Upper lobe of right lung (tissue), 1 donor: ENCODE measurements around the gene RGR. TPM values are rescaled to one million over a fixed set of nuclear protein-coding genes. Genes with fewer than 3 reads are reported as not detected.

Experiments used
- ATAC-seq: fragments of 200-7000 bp; cut with Tn5 transposase; one replicate; pipeline ENCODE4 v1.9.1; 2020; ENCODE audit warnings: mild to moderate bottlenecking, moderate library complexity
- DNase-seq: peaks from one replicate; pipeline ENCODE4 v3.0.0-alpha.2; 2020
- H3K27ac ChIP-seq: fragments of 200-600 bp; one replicate; pipeline ENCODE4 v1.8.0; 2022
- H3K27me3 ChIP-seq: fragments of 200-600 bp; one replicate; pipeline ENCODE4 v1.8.0; 2022; ENCODE audit warnings: mild to moderate bottlenecking
- H3K36me3 ChIP-seq: fragments of 200-600 bp; one replicate; pipeline ENCODE4 v1.8.0; 2022
- H3K4me1 ChIP-seq: fragments of 200-600 bp; one replicate; pipeline ENCODE4 v1.8.0; 2022
- H3K4me3 ChIP-seq: fragments of 200-600 bp; one replicate; pipeline ENCODE4 v1.8.0; 2022; ENCODE audit warnings: mild to moderate bottlenecking
- H3K9me3 ChIP-seq: fragments of 200-600 bp; one replicate; pipeline ENCODE4 v1.8.0; 2022
- intact Hi-C: fragments of 100-400 bp; cut with DNase I; formaldehyde crosslinking; loops from one replicate; pipeline ENCODE4 v1.11.0; 2022
- total RNA-seq: library from RNA; stranded (reverse); fragmentation: NEBNext Ultra II Directional; extraction: Animal tissue kit (Norgen Biotek cat#: 25700); gene quantifications from one replicate; pipeline ENCODE4 v1.2.1, GENCODE V29; 2021
- TF ChIP-seq, protein P1 (sequence below): fragments of 200-600 bp; IDR thresholded peaks from one replicate; pipeline ENCODE4 v1.8.0; 2022; ENCODE audit warnings: antibody characterized with exemption
- donor health status: DM: no; HTN: yes; CAD: no; lungs with severe emphysema.

The RGR gene
- total RNA-seq, 1 donor from 2014 or later = 0.41 TPM

GRCh38 chr10:84293171-84293570 is 48.3 kb downstream of the RGR start:
- no peak for ATAC-seq
- DNase-seq = no peak
- no peak overlapping the region for H3K4me3 ChIP-seq
- H3K27me3 ChIP-seq = no peaks in the 10 kb centered on the region
- H3K4me1 ChIP-seq = no peaks in the 10 kb centered on the region
- H3K27ac ChIP-seq = no peak overlapping the region
- no peaks in the 10 kb centered on the region for H3K36me3 ChIP-seq
- no peaks in the 10 kb centered on the region for H3K9me3 ChIP-seq
- intact Hi-C loops = no loop called here
- TF ChIP-seq, protein P1, sequence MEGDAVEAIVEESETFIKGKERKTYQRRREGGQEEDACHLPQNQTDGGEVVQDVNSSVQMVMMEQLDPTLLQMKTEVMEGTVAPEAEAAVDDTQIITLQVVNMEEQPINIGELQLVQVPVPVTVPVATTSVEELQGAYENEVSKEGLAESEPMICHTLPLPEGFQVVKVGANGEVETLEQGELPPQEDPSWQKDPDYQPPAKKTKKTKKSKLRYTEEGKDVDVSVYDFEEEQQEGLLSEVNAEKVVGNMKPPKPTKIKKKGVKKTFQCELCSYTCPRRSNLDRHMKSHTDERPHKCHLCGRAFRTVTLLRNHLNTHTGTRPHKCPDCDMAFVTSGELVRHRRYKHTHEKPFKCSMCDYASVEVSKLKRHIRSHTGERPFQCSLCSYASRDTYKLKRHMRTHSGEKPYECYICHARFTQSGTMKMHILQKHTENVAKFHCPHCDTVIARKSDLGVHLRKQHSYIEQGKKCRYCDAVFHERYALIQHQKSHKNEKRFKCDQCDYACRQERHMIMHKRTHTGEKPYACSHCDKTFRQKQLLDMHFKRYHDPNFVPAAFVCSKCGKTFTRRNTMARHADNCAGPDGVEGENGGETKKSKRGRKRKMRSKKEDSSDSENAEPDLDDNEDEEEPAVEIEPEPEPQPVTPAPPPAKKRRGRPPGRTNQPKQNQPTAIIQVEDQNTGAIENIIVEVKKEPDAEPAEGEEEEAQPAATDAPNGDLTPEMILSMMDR = no peak

- Histone ChIP-seq H3K4me1 (no peaks in the 10 kb centered on the region), H3K27me3 (no peaks in the 10 kb centered on the region), H3K36me3 (no peaks in the 10 kb centered on the region), H3K4me3 (no peak overlapping the region), H3K27ac (no peak overlapping the region), H3K9me3 (no peaks in the 10 kb centered on the region)
- DNase-seq (no peak), ATAC-seq (no peak)
- intact Hi-C loops = no loop called here
- TF ChIP-seq, protein P1 = no peak
Observed at GRCh38 chr10:84293574-84294016, 48.7 kb downstream of the RGR start.

- Histone ChIP-seq H3K4me1 (no peaks in the 10 kb centered on the region), H3K27ac (peak overlapping the region; percentile 7), H3K27me3 (no peaks in the 10 kb centered on the region), H3K9me3 (no peaks in the 10 kb centered on the region), H3K36me3 (no peaks in the 10 kb centered on the region), H3K4me3 (no peak overlapping the region)
- ATAC-seq (no peak), DNase-seq (no peak)
- TF ChIP-seq, protein P1 = no peak
- intact Hi-C loops = no loop called here
Observed at GRCh38 chr10:84294766-84295447, 50.1 kb downstream of the RGR start.

GRCh38 chr10:84296091-84296981 is 51.5 kb downstream of the RGR start:
- peak; percentile 66 for ATAC-seq

DNA sequence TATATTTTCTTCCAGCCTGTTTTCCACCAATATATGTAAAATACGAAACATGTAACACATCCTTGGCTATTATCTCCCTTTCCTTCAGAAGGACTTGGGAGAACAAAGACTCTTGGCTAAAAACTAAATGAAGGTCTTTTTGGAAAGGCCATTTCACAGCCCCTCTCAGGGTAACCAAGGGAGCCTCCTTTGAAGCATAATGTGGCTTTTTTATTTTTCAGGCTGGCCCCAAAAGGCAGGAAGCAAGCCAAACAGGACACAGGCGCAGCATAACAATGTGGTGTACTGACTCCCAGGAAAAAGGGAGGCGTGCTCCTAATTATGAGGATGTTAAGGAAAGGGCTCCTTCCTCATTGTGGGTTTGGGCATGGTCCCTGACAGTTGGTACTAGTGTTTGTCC is 53.2 kb downstream of the RGR start:
- Histone ChIP-seq H3K4me1 (no peaks in the 10 kb centered on the region), H3K27me3 (no peaks in the 10 kb centered on the region), H3K36me3 (no peaks in the 10 kb centered on the region), H3K4me3 (no peak overlapping the region), H3K9me3 (no peaks in the 10 kb centered on the region), H3K27ac (no peak overlapping the region)
- intact Hi-C loops = no loop called here
- DNase-seq (no peak), ATAC-seq (no peak)
- TF ChIP-seq, protein P1 = no peak

More at GRCh38 chr10:84296091-84296981, 51.5 kb downstream of the RGR start:
- Histone ChIP-seq H3K27ac (peak overlapping the region; percentile 55), H3K4me3 (no peak overlapping the region), H3K9me3 (no peaks in the 10 kb centered on the region), H3K4me1 (no peaks in the 10 kb centered on the region), H3K27me3 (no peaks in the 10 kb centered on the region), H3K36me3 (no peaks in the 10 kb centered on the region)
- no peak for DNase-seq
- TF ChIP-seq, protein P1 = no peak
- intact Hi-C loops = no loop called here
